HG03460 (cell line): ENCODE measurements around the gene SYPL2.
"Not testable (repeated sequence)": the region's sequence is repeated elsewhere in the genome, so short reads cannot be mapped to it uniquely, and the experiment has no call there.

Experiments
- ATAC-seq: cut with Tn5 transposase; IDR thresholded peaks from one replicate; pipeline ENCODE4 v1.9.1; 2021; ENCODE audit not compliant: unreplicated experiment

Gene SYPL2

GRCh38 chr1:109470245-109470644, 3.9 kb downstream of the SYPL2 start:
- no peak for ATAC-seq

- ATAC-seq = no peak
Observed at GRCh38 chr1:109472779-109473178, 6.4 kb downstream of the SYPL2 start.

GRCh38 chr1:109473284-109474057, 7.1 kb downstream of the SYPL2 start:
- not testable (repeated sequence) for ATAC-seq

GRCh38 chr1:109474697-109475096, 8.4 kb downstream of the SYPL2 start:
- ATAC-seq = no peak

GRCh38 chr1:109475261-109475660, 8.9 kb downstream of the SYPL2 start:
- no peak for ATAC-seq

GRCh38 chr1:109476825-109477224, 10.5 kb downstream of the SYPL2 start:
- no peak for ATAC-seq

GRCh38 chr1:109477821-109478220, 11.5 kb downstream of the SYPL2 start:
- no peak for ATAC-seq

- no peak for ATAC-seq
Observed at GRCh38 chr1:109478806-109479205, 12.5 kb downstream of the SYPL2 start.

GRCh38 chr1:109479311-109479710, 13.0 kb downstream of the SYPL2 start:
- no peak for ATAC-seq

- no peak for ATAC-seq
Observed at GRCh38 chr1:109479901-109480300, 13.6 kb downstream of the SYPL2 start.

GRCh38 chr1:109481646-109482045, 15.3 kb downstream of the SYPL2 start:
- ATAC-seq = no peak

GRCh38 chr1:109482242-109482641, 15.9 kb downstream of the SYPL2 start:
- ATAC-seq = no peak

- ATAC-seq = peak; percentile 24
Observed at GRCh38 chr1:109482791-109483671, 16.7 kb downstream of the SYPL2 start.

- peak; percentile 70 for ATAC-seq
Observed at GRCh38 chr1:109483672-109484518, 17.5 kb downstream of the SYPL2 start, which contains the start of gene ATXN7L2. Gene ATXN7L2 (plus strand): TSS chr1:109483905. CDS start chr1:109483954, 49 bp downstream.

- no peak for ATAC-seq
Observed at GRCh38 chr1:109484519-109484975, 18.2 kb downstream of the SYPL2 start.

- no peak for ATAC-seq
Observed at GRCh38 chr1:109485001-109485400, 18.7 kb downstream of the SYPL2 start.

GRCh38 chr1:109487261-109487660, 20.9 kb downstream of the SYPL2 start:
- ATAC-seq = no peak

- no peak for ATAC-seq
Observed at GRCh38 chr1:109488201-109488600, 21.9 kb downstream of the SYPL2 start.

- ATAC-seq = no peak
Observed at GRCh38 chr1:109488696-109489095, 22.4 kb downstream of the SYPL2 start.

GRCh38 chr1:109490029-109490933, 23.9 kb downstream of the SYPL2 start:
- ATAC-seq = no peak
